ENCODE data around the gene CRELD2. TPM values are rescaled to one million over a fixed set of nuclear protein-coding genes. Genes with fewer than 3 reads are reported as not detected.

Gene CRELD2
- polyA plus RNA-seq, 1 donor, result 12.4 TPM

- DNase-seq (ENCODE audit: low read depth), result no peak
These were observed 31.4 kb upstream of the CRELD2 start for GRCh38 chr22:49887064-49887451.

GRCh38 chr22:49887702-49888101 lies 30.7 kb upstream of the CRELD2 start:
- DNase-seq (ENCODE audit: low read depth), result no peak

GRCh38 chr22:49889071-49889470 lies 29.4 kb upstream of the CRELD2 start:
- DNase-seq (ENCODE audit: low read depth), result no peak

- no peak for DNase-seq (ENCODE audit: low read depth)
These were observed 26.1 kb upstream of the CRELD2 start for GRCh38 chr22:49892226-49892899.

- DNase-seq (ENCODE audit: low read depth), result no peak
These were observed 25.4 kb upstream of the CRELD2 start for GRCh38 chr22:49893025-49893424.

- no peak for DNase-seq (ENCODE audit: low read depth)
These were observed 23.9 kb upstream of the CRELD2 start for GRCh38 chr22:49894322-49895054.

GRCh38 chr22:49896201-49896600 lies 22.2 kb upstream of the CRELD2 start:
- no peak for DNase-seq (ENCODE audit: low read depth)

- DNase-seq (ENCODE audit: low read depth), result no peak
These were observed 21.3 kb upstream of the CRELD2 start for GRCh38 chr22:49897015-49897684.

GRCh38 chr22:49899530-49899929 lies 18.9 kb upstream of the CRELD2 start:
- DNase-seq (ENCODE audit: low read depth), result no peak

GRCh38 chr22:49900441-49901230 lies 17.8 kb upstream of the CRELD2 start:
- DNase-seq (ENCODE audit: low read depth), result no peak

GRCh38 chr22:49901457-49901856 lies 17.0 kb upstream of the CRELD2 start:
- no peak for DNase-seq (ENCODE audit: low read depth)

- no peak for DNase-seq (ENCODE audit: low read depth)
These were observed 15.0 kb upstream of the CRELD2 start for GRCh38 chr22:49903322-49904039.

GRCh38 chr22:49904040-49904369 lies 14.4 kb upstream of the CRELD2 start:
- DNase-seq (ENCODE audit: low read depth), result no peak

- no peak for DNase-seq (ENCODE audit: low read depth)
These were observed 13.0 kb upstream of the CRELD2 start for GRCh38 chr22:49905465-49905864.

GRCh38 chr22:49906071-49906798 lies 12.2 kb upstream of the CRELD2 start:
- no peak for DNase-seq (ENCODE audit: low read depth)

GRCh38 chr22:49906799-49907290 lies 11.6 kb upstream of the CRELD2 start:
- DNase-seq (ENCODE audit: low read depth), result no peak

- no peak for DNase-seq (ENCODE audit: low read depth)
These were observed 10.6 kb upstream of the CRELD2 start for GRCh38 chr22:49907807-49908206.

GRCh38 chr22:49909476-49910205 lies 8.8 kb upstream of the CRELD2 start:
- no peak for DNase-seq (ENCODE audit: low read depth)

- DNase-seq (ENCODE audit: low read depth), result no peak
These were observed 7.9 kb upstream of the CRELD2 start for GRCh38 chr22:49910229-49911155.

Measured in forelimb muscle (tissue), 1 donor.